ENCODE results near the gene SERPINE1.

The SERPINE1 gene

GRCh38 chr7:101179713-101180112, 52.8 kb downstream of the SERPINE1 start:
- no peak for DNase-seq
- in situ Hi-C loops (cut with MboI; ENCODE audit: low pct_unique_long_range_greater_than_20kb, low sequenced_read_pairs): no loop called here

GRCh38 chr7:101180130-101180755, 53.3 kb downstream of the SERPINE1 start, which contains the start of gene NAT16:
TSS of gene NAT16 (minus strand) at chr7:101180293. CDS start at chr7:101174807, 5,486 bp downstream.
- in situ Hi-C loops (cut with MboI; ENCODE audit: low pct_unique_long_range_greater_than_20kb, low sequenced_read_pairs): no loop called here
- no peak for DNase-seq

GRCh38 chr7:101185258-101185839, 58.4 kb downstream of the SERPINE1 start:
- no peak for DNase-seq
- in situ Hi-C loops (cut with MboI; ENCODE audit: low pct_unique_long_range_greater_than_20kb, low sequenced_read_pairs): no loop called here

- in situ Hi-C loops (cut with MboI; ENCODE audit: low pct_unique_long_range_greater_than_20kb, low sequenced_read_pairs): no loop called here
- DNase-seq: no peak
These were observed 59.3 kb downstream of the SERPINE1 start for GRCh38 chr7:101186194-101186593.

GRCh38 chr7:101186844-101187428, 60.0 kb downstream of the SERPINE1 start:
- in situ Hi-C loops (cut with MboI; ENCODE audit: low pct_unique_long_range_greater_than_20kb, low sequenced_read_pairs): no loop called here
- peak; percentile 48 for DNase-seq

Measured in KBM-7 (cell line).